ENCODE data around the gene CALY. TPM values are rescaled to one million over a fixed set of nuclear protein-coding genes. Genes with fewer than 3 reads are reported as not detected.

CALY gene
- total RNA-seq, 1 experiment from 2014 or later, result 0.47 TPM

- TF ChIP-seq ZBTB33 (IDR thresholded peaks at IDR 0.05; ENCODE audit: extremely low read depth, insufficient replicate concordance, low read length), result no peak
Observed at GRCh38 chr10:133309100-133309719, 27.5 kb downstream of the CALY start (continued).

DNA sequence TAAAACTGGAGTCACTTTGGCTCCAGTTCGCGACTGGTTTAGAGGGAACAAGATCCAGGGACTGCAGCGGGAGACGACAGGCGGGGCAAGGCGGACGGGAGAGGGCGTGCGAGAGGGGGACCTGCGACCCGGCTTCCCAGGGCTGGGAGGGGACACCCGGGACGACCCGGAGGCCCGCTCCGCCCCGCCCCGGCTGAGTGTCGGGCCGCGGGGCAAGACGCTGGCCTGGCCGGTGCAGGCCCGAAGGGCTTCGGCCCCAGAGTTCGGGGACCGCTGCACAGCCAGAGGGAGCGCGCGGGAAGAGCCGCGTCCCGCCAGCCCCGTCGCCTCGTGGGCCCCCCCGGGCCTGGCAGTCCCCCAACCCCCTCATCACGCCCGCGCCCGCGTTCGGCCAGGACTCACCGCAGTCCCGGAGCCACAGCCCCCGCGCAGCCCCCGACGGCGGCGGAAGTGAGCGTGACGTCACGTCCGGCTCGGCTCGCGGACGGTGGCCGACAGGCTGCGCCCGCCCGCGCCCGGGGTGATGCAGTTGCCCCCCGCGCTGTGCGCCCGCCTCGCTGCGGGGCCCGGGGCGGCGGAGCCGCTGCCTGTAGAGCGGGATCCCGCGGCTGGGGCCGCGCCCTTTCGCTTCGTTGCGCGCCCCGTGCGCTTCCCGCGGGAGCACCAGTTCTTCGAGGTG lies 28.1 kb downstream of the CALY start, which contains the start of the genes TUBGCP2 and ZNF511:
TUBGCP2 (minus strand) TSS at position 452 of the 679 bp plus-strand sequence. CDS start 5,931 bp downstream, outside the sequence.
ZNF511 (plus strand) TSS at position 494 of the 679 bp plus-strand sequence; CDS start at position 524, 30 bp downstream.
- BruUV-seq (replicated peaks), result no TSS peak
- Histone ChIP-seq H3K4me1 (ENCODE audit: control insufficient read depth in 1 of 2, insufficient read depth in 2 of 2, low read length in 2 of 2) (peaks cover 2 to 15% of the 10 kb centered on the region in 2 experiments; a peak in 2 of 4 replicates), H3K27ac (ENCODE audit: low read depth, low read length) (peak within 1 kb of the TSS; percentile 86), H3K9ac (ENCODE audit: low read length) (peak within 1 kb of the TSS; percentile 88), H3K9me3 (ENCODE audit: control insufficient read depth in 1 of 2, insufficient read depth in 1 of 2, low read depth in 1 of 2, low read length in 2 of 2) (no peaks in the 10 kb centered on the region), H3K27me3 (ENCODE audit: insufficient read depth, low read length) (no peaks in the 10 kb centered on the region), H3K9me2 (ENCODE audit: insufficient read depth) (no peaks in the 10 kb centered on the region), H3K36me3 (ENCODE audit: control insufficient read depth in 1 of 2, insufficient read depth in 2 of 2, low read length in 2 of 2) (peaks cover 0 to 3% of the 10 kb centered on the region in 2 experiments; a peak in 1 of 4 replicates), H3K4me3 (replicated peaks in 1 of 2; ENCODE audit: low read depth in 1 of 2, low read length in 2 of 2) (peak within 1 kb of the TSS; percentile 78 to 89), H3K4me2 (ENCODE audit: low read length) (peak within 1 kb of the TSS; percentile 82), H4K20me1 (ENCODE audit: insufficient read depth) (no peaks in the 10 kb centered on the region), H2AFZ (ENCODE audit: low read depth, low read length, poor library complexity, severe bottlenecking) (no peak within 1 kb of the TSS), H3K79me2 (ENCODE audit: insufficient read depth, low read length) (peaks cover 39% of the 10 kb centered on the region)
- no peak for TF ChIP-seq CEBPB (IDR thresholded peaks at IDR 0.05; ENCODE audit: low read depth)
- TF ChIP-seq EGR1 (IDR thresholded peaks at IDR 0.05; ENCODE audit: low read depth), result no peak
- peak; percentile 31 for TF ChIP-seq POLR2AphosphoS5 (IDR thresholded peaks at IDR 0.05; ENCODE audit: low read depth, low read length)
- TF ChIP-seq ZFX (IDR thresholded peaks at IDR 0.05), result peak; percentile 79
- TF ChIP-seq, protein P1, sequence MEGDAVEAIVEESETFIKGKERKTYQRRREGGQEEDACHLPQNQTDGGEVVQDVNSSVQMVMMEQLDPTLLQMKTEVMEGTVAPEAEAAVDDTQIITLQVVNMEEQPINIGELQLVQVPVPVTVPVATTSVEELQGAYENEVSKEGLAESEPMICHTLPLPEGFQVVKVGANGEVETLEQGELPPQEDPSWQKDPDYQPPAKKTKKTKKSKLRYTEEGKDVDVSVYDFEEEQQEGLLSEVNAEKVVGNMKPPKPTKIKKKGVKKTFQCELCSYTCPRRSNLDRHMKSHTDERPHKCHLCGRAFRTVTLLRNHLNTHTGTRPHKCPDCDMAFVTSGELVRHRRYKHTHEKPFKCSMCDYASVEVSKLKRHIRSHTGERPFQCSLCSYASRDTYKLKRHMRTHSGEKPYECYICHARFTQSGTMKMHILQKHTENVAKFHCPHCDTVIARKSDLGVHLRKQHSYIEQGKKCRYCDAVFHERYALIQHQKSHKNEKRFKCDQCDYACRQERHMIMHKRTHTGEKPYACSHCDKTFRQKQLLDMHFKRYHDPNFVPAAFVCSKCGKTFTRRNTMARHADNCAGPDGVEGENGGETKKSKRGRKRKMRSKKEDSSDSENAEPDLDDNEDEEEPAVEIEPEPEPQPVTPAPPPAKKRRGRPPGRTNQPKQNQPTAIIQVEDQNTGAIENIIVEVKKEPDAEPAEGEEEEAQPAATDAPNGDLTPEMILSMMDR (IDR thresholded peaks at IDR 0.05 in 2 of 3, conservative IDR thresholded peaks at IDR 0.05 in 1 of 3; ENCODE audit: borderline replicate concordance in 1 of 3, insufficient read depth in 1 of 3, low read depth in 2 of 3, low read length in 2 of 3), result no peak
- peak; percentile 40; the same call in 1 of the 2 replicates for TF ChIP-seq SP1 (IDR thresholded peaks at IDR 0.05; ENCODE audit: low read depth)
- TF ChIP-seq EZH2 (IDR thresholded peaks at IDR 0.05), result no peak
- ChIA-PET CTCF (interaction anchor here (1.6 to 1.8 kb wide), 2 partner anchors 21 to 50 kb away, joined by 4 to 5 read pairs; no protein-coding TSS in a partner anchor), POLR2A (no interaction called here), RAD21 (ENCODE audit: low non-redundant PET in 1 of 2, low total read pairs in 2 of 2, uncharacterized antibody in 2 of 2, unreplicated experiment in 2 of 2) (no interaction called here)
- ATAC-seq (peak; percentile 72), DNase-seq (ENCODE audit: low read depth, low spot score) (no peak)
- intact Hi-C loops (cut with micrococcal nuclease), result no loop called here

Data from HCT116 (cell line).